ENCODE results near the gene SCN2A.
A peak's percentile ranks its signal among the peaks of the same experiment; 100 is the strongest.
"Not testable (repeated sequence)": the region's sequence is repeated elsewhere in the genome, so short reads cannot be mapped to it uniquely, and the experiment has no call there.

SCN2A gene

GRCh38 chr2:165382362-165382761 lies 143.1 kb downstream of the SCN2A start:
- H3K4me3 ChIP-seq (ENCODE audit: low read depth, low read length): no peak overlapping the region
- no peak for TF ChIP-seq CTCF (conservative IDR thresholded peaks at IDR 0.05; ENCODE audit: low read depth, low read length)
- peak; percentile 13 for DNase-seq (ENCODE audit: low read depth)

- no peak for TF ChIP-seq CTCF (conservative IDR thresholded peaks at IDR 0.05; ENCODE audit: low read depth, low read length)
- no peak overlapping the region for H3K4me3 ChIP-seq (ENCODE audit: low read depth, low read length)
- DNase-seq (ENCODE audit: low read depth): no peak
These were observed 151.7 kb downstream of the SCN2A start for GRCh38 chr2:165390875-165391274.

GRCh38 chr2:165391791-165392190 lies 152.6 kb downstream of the SCN2A start:
- no peak for DNase-seq (ENCODE audit: low read depth)
- no peak overlapping the region for H3K4me3 ChIP-seq (ENCODE audit: low read depth, low read length)
- no peak for TF ChIP-seq CTCF (conservative IDR thresholded peaks at IDR 0.05; ENCODE audit: low read depth, low read length)

- H3K4me3 ChIP-seq (ENCODE audit: low read depth, low read length); DNase-seq (ENCODE audit: low read depth): not testable (repeated sequence)
These were observed 159.4 kb downstream of the SCN2A start for GRCh38 chr2:165398603-165399002.

- DNase-seq (ENCODE audit: low read depth): peak; percentile 93
- TF ChIP-seq CTCF (conservative IDR thresholded peaks at IDR 0.05; ENCODE audit: low read depth, low read length): peak; percentile 72
- no peak overlapping the region for H3K4me3 ChIP-seq (ENCODE audit: low read depth, low read length)
These were observed 162.2 kb downstream of the SCN2A start for GRCh38 chr2:165401285-165401852.

GRCh38 chr2:165402162-165402561 lies 162.9 kb downstream of the SCN2A start:
- TF ChIP-seq CTCF (conservative IDR thresholded peaks at IDR 0.05; ENCODE audit: low read depth, low read length): no peak
- DNase-seq (ENCODE audit: low read depth): no peak
- no peak overlapping the region for H3K4me3 ChIP-seq (ENCODE audit: low read depth, low read length)

GRCh38 chr2:165406173-165406572 lies 167.0 kb downstream of the SCN2A start:
- peak; percentile 10 for TF ChIP-seq CTCF (conservative IDR thresholded peaks at IDR 0.05; ENCODE audit: low read depth, low read length)
- peak; percentile 30 for DNase-seq (ENCODE audit: low read depth)
- H3K4me3 ChIP-seq (ENCODE audit: low read depth, low read length): no peak overlapping the region

Measured in choroid plexus epithelial cell (primary cell).